IMR-90 (cell line): ENCODE measurements around the gene MTMR3. TPM values are rescaled to one million over a fixed set of nuclear protein-coding genes. Genes with fewer than 3 reads are reported as not detected.
A peak's percentile ranks its signal among the peaks of the same experiment; 100 is the strongest.

Source experiments
- ATAC-seq: fragments of 200-7000 bp; cut with Tn5 transposase; 2 replicates; pipeline ENCODE4 v1.9.1; 2020; ENCODE audit warnings: low read depth, mild to moderate bottlenecking, moderate library complexity
- BruUV-seq: library from RNA; stranded (reverse); fragments of 400-500 nt; replicated peaks from 2 replicates; lab custom pipeline; 2021; lab: Mats Ljungman, UMichigan
- CTCF ChIA-PET: fragments of 300-600 bp; formaldehyde crosslinking; extraction: SDS; loops from one replicate; lab custom pipeline; 2021; ENCODE audit warnings: antibody characterized with exemption; lab: Yijun Ruan, JAX
- POLR2A ChIA-PET: fragments of 300-600 bp; sonication (Branson Sonifier 250); formaldehyde crosslinking; loops from one replicate; lab custom pipeline; 2022; ENCODE audit warnings: antibody characterized with exemption; ENCODE audit not compliant: unreplicated experiment; lab: Charles Lee
- DNase-seq: peaks from one replicate; pipeline ENCODE4 v3.0.0; 2013
- H2AFZ ChIP-seq: replicated peaks from 2 replicates; pipeline ENCODE3; 2013; ENCODE audit warnings: low read length, mild to moderate bottlenecking; ENCODE audit not compliant: poor library complexity
- H2AK5ac ChIP-seq: 2 replicates; pipeline ENCODE4 v1.6.1; 2013; ENCODE audit warnings: low read depth, low read length, inconsistent platforms
- H2AK9ac ChIP-seq: replicated peaks from 2 replicates; pipeline ENCODE3; 2013; ENCODE audit warnings: mild to moderate bottlenecking, low read depth, low read length, moderate library complexity; ENCODE audit not compliant: poor library complexity
- H2BK120ac ChIP-seq: 2 replicates; pipeline ENCODE4 v1.6.1; 2013; ENCODE audit warnings: low read depth, low read length, inconsistent platforms
- H2BK15ac ChIP-seq: 3 replicates; pipeline ENCODE4 v1.6.1; 2013; ENCODE audit warnings: low read depth, low read length, inconsistent platforms
- H2BK20ac ChIP-seq: 2 replicates; pipeline ENCODE4 v1.6.1; 2013; ENCODE audit warnings: low read depth, mild to moderate bottlenecking, inconsistent platforms, low read length, moderate library complexity
- H2BK5ac ChIP-seq: 2 replicates; pipeline ENCODE4 v1.6.1; 2013; ENCODE audit warnings: mild to moderate bottlenecking, low read depth, low read length, inconsistent platforms; ENCODE audit not compliant: poor library complexity, severe bottlenecking
- H3K14ac ChIP-seq: replicated peaks from 2 replicates; pipeline ENCODE4 v1.6.1; 2013; ENCODE audit warnings: low read depth, low read length, inconsistent platforms
- H3K18ac ChIP-seq: 2 replicates; pipeline ENCODE4 v1.6.1; 2013; ENCODE audit warnings: low read depth, low read length, control low read depth
- H3K23ac ChIP-seq: 2 replicates; pipeline ENCODE4 v1.6.1; 2013; ENCODE audit warnings: low read depth, low read length, inconsistent platforms
- H3K27ac ChIP-seq: 2 replicates; pipeline ENCODE4 v1.5.1; 2013; ENCODE audit warnings: mild to moderate bottlenecking, control low read depth, low read length; ENCODE audit not compliant: insufficient read depth
- H3K27me3 ChIP-seq: 2 replicates; pipeline ENCODE4 v1.6.1; 2013; ENCODE audit warnings: low read length; ENCODE audit not compliant: control insufficient read depth, insufficient read depth
- H3K36me3 ChIP-seq: 2 replicates; pipeline ENCODE4 v1.6.1; 2013; ENCODE audit warnings: low read length, mixed read lengths; ENCODE audit not compliant: control insufficient read depth, insufficient read depth
- H3K4ac ChIP-seq: 2 replicates; pipeline ENCODE4 v1.6.1; 2013; ENCODE audit warnings: low read depth, low read length, inconsistent platforms
- H3K4me1 ChIP-seq: 2 replicates; pipeline ENCODE4 v1.6.1; 2013; ENCODE audit warnings: low read length, mixed read lengths; ENCODE audit not compliant: control insufficient read depth, insufficient read depth
- H3K4me2 ChIP-seq: 2 replicates; pipeline ENCODE4 v1.6.1; 2013; ENCODE audit warnings: low read depth, mild to moderate bottlenecking, control low read depth, low read length, moderate library complexity
- H3K4me3 ChIP-seq: 2 replicates; pipeline ENCODE4 v1.5.1; 2013; ENCODE audit warnings: low read depth, mild to moderate bottlenecking, control low read depth, low read length, moderate library complexity; ENCODE audit not compliant: insufficient read depth
- H3K56ac ChIP-seq: 2 replicates; pipeline ENCODE4 v1.6.1; 2013; ENCODE audit warnings: low read length, inconsistent platforms; ENCODE audit not compliant: insufficient read depth; ENCODE audit errors: extremely low read depth
- H3K79me1 ChIP-seq, 2 experiments: 2 replicates each; pipeline ENCODE4 v1.6.1; 2013; ENCODE audit warnings: low read length in 2 of 2, inconsistent platforms in 1 of 2, low read depth in 1 of 2
- H3K9ac ChIP-seq: 2 replicates; pipeline ENCODE4 v1.6.1; 2013; ENCODE audit warnings: low read depth, low read length, control low read depth
- H3K9me1 ChIP-seq: 2 replicates; pipeline ENCODE4 v1.6.1; 2013; ENCODE audit warnings: low read length, inconsistent platforms; ENCODE audit not compliant: insufficient read depth
- H3K9me3 ChIP-seq: 2 replicates; pipeline ENCODE4 v1.6.1; 2013; ENCODE audit warnings: low read length; ENCODE audit not compliant: control insufficient read depth, insufficient read depth
- H4K20me1 ChIP-seq: 2 replicates; pipeline ENCODE4 v1.6.1; 2013; ENCODE audit warnings: low read length, inconsistent platforms; ENCODE audit not compliant: insufficient read depth
- H4K5ac ChIP-seq: 2 replicates; pipeline ENCODE4 v1.6.1; 2013; ENCODE audit warnings: mild to moderate bottlenecking, low read depth, low read length, control low read depth
- H4K8ac ChIP-seq, 2 experiments: 2 replicates each; pipeline ENCODE4 v1.6.1; 2013; ENCODE audit warnings: low read depth in 2 of 2, low read length in 2 of 2, control low read depth in 1 of 2, inconsistent platforms in 1 of 2
- H4K91ac ChIP-seq: 2 replicates; pipeline ENCODE4 v1.6.1; 2013; ENCODE audit warnings: low read depth, low read length, inconsistent platforms; ENCODE audit not compliant: insufficient read depth
- CEBPB ChIP-seq: IDR thresholded peaks from 2 replicates; pipeline ENCODE4 v1.6.1; 2012; ENCODE audit warnings: low read depth, low read length, improper control_type of control experiment
- ELK1 ChIP-seq: fragments of 150-350 bp; IDR thresholded peaks from 2 replicates; pipeline ENCODE4 v1.6.1; 2016; ENCODE audit warnings: low read depth, mild to moderate bottlenecking, low read length, moderate library complexity, borderline replicate concordance
- FOS ChIP-seq: fragments of 150-350 bp; IDR thresholded peaks from 2 replicates; pipeline ENCODE4 v1.6.1; 2016; ENCODE audit warnings: low read depth, low read length
- MAFK ChIP-seq: IDR thresholded peaks from 2 replicates; pipeline ENCODE4 v1.6.1; 2012; ENCODE audit warnings: low read depth, low read length, improper control_type of control experiment
- POLR2A ChIP-seq: IDR thresholded peaks from 2 replicates; pipeline ENCODE4 v1.6.1; 2012; ENCODE audit warnings: mild to moderate bottlenecking, low read depth, low read length
- RAD21 ChIP-seq: IDR thresholded peaks from 2 replicates; pipeline ENCODE4 v1.6.1; 2012; ENCODE audit warnings: low read length, improper control_type of control experiment
- RCOR1 ChIP-seq: IDR thresholded peaks from 2 replicates; pipeline ENCODE4 v1.6.1; 2012; ENCODE audit warnings: mild to moderate bottlenecking, low read length, improper control_type of control experiment; ENCODE audit not compliant: insufficient replicate concordance
- RFX5 ChIP-seq: IDR thresholded peaks from 2 replicates; pipeline ENCODE4 v1.8.0; 2012; ENCODE audit warnings: low read depth, mild to moderate bottlenecking, low read length, moderate library complexity
- WGBS, 2 experiments: methylation state at CpG; one replicate each; pipeline versions ENCODE4 v1.1.5 to v1.1.7; 2013; ENCODE audit warnings: missing lambda C conversion rate in 2 of 2; ENCODE audit not compliant: insufficient read length in 1 of 2; ENCODE audit errors: extremely low coverage in 2 of 2; 5-methylcytosine and 5-hydroxymethylcytosine counted together
- dilution Hi-C: fragments of 300-500 bp; cut with HindIII; formaldehyde crosslinking; loops from one replicate; pipeline ENCODE4 v1.14.3; 2018; ENCODE audit warnings: low sequenced_read_pairs; ENCODE audit not compliant: unreplicated experiment
- in situ Hi-C: fragments of 300-500 bp; cut with MboI; formaldehyde crosslinking; loops from 3 replicates; pipeline ENCODE4 v1.14.3; 2019; ENCODE audit warnings: low sequenced_read_pairs, inconsistent platforms, mixed read lengths
- intact Hi-C: fragments of 100-400 bp; cut with micrococcal nuclease; formaldehyde crosslinking; loops from 2 replicates; pipeline ENCODE4 v1.10.0; 2022
- polyA plus RNA-seq, 3 experiments: library from polyadenylated mRNA; depleted of rRNA; stranded (reverse); fragments of >200 nt; gene quantifications; 2 replicates each; pipeline ENCODE4 v1.2.3, GENCODE V29; 2012; ENCODE audit warnings: low replicate concordance in 1 of 3
- total RNA-seq: library from RNA; depleted of rRNA; stranded (reverse); fragments of >200 nt; gene quantifications from 2 replicates; pipeline ENCODE4 v1.2.3, GENCODE V29; 2012

MTMR3 gene
- total and polyA plus RNA-seq, 2 of the 4 experiments (the other 2 are of a cell fraction), result 21.3 to 29.4 TPM

DNA sequence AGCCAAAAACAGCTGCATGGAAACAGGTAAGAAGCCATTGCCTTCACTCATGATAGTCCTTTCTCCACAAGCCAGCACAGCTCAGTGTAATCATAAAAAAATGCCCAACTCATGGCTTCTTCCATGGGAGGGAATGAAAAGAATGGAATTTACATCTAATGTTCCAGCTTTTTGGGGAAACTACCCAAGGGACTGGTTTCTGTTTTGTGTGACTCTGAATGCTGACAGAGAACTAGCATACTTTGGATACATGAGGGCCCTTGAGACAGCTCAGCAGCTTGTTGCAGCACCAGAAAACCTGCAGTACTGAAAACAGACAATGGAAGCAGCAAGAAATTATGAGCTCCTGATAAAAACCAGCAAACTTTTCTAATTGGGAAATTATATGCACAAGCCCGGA lies 173.0 kb downstream of the MTMR3 start:
- Histone ChIP-seq H3K14ac (no peak overlapping the region), H3K9me1 (no peaks in the 10 kb centered on the region), H3K36me3 (no peaks in the 10 kb centered on the region), H3K4me3 (no peak overlapping the region), H2BK15ac (no peak overlapping the region), H2BK5ac (no peak overlapping the region), H2BK20ac (no peak overlapping the region), H3K4me2 (no peak overlapping the region), H2AK5ac (no peak overlapping the region), H3K27me3 (no peaks in the 10 kb centered on the region), H4K91ac (no peak overlapping the region), H3K9me3 (0 out of 2 replicates have a peak, but pooled peaks cover 3% of the 10 kb centered on the region), H4K20me1 (no peaks in the 10 kb centered on the region), H2AFZ (no peak overlapping the region), H4K8ac (no peak overlapping the region), H3K56ac (no peak overlapping the region), H2AK9ac (no peak overlapping the region), H3K79me1 (no peaks in the 10 kb centered on the region), H3K9ac (no peak overlapping the region), H3K4ac (no peak overlapping the region), H3K23ac (no peak overlapping the region), H2BK120ac (no peak overlapping the region), H4K5ac (no peak overlapping the region), H3K18ac (no peak overlapping the region), H3K4me1 (no peaks in the 10 kb centered on the region), H3K27ac (no peak overlapping the region)
- POLR2A ChIA-PET, result no interaction called here
- in situ Hi-C loops (no loop called here), intact Hi-C loops (no loop called here), dilution Hi-C loops (no loop called here)
- DNase-seq, result no peak
- BruUV-seq, result no TSS peak
- TF ChIP-seq POLR2A (no peak), RCOR1 (no peak), RFX5 (no peak), CEBPB (no peak), ELK1 (no peak), FOS (no peak), RAD21 (no peak), MAFK (no peak)
- CTCF ChIA-PET, result no interaction called here
- no CpG with 5 or more reads among the region's 1 CpG for WGBS, 2 experiments
- ATAC-seq, result peak; percentile 72
